Stomach (tissue), 4 donors: ENCODE results near the gene RNF148.

Experiments
- EP300 ChIP-seq: sonication (generic); formaldehyde crosslinking; IDR thresholded peaks from one replicate; pipeline ENCODE4 v1.6.1; 2017; ENCODE audit warnings: antibody characterized with exemption
- POLR2A ChIP-seq, 4 donors: fragments of 450-650 bp; IDR thresholded peaks; one replicate each; pipeline ENCODE4 v1.6.1; 2016; ENCODE audit warnings: antibody characterized with exemption in 4 of 4, control low read depth in 2 of 4, mild to moderate bottlenecking in 1 of 4, moderate library complexity in 1 of 4
- POLR2AphosphoS5 ChIP-seq, 3 donors: sonication (generic); formaldehyde crosslinking; IDR thresholded peaks; one replicate each; pipeline ENCODE4 v1.6.1; 2016; ENCODE audit warnings: antibody characterized with exemption in 3 of 3
- TF ChIP-seq, protein P1 (sequence below), 7 experiments: fragments of 450-650 bp in 4 of 7; fragments of 200-600 bp in 3 of 7; sonication (generic) in 3 of 7; IDR thresholded peaks; one replicate each; pipeline ENCODE4 v1.5.1; 2016 to 2019; ENCODE audit warnings: antibody characterized with exemption in 7 of 7, control low read depth in 2 of 7, mild to moderate bottlenecking in 1 of 7

DNA sequence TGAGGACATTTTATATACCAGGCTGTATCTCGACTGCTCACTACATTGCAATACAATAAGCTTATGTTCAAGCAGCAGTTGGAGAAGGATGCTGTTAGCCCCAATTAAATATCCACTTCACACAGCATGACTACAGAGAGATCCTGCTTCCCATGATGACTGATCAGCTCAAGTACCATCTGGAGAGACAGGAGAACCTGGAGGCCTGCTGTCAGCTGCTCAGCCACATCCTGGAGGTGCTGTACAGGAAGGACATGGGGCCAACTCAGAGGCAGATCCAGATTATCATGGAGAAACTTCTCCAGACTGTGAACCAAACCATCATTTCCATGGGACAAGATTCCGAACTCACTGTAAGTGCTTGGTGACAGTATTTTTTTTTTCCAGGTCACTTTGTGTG, 26.3 kb downstream of the RNF148 start:
- TF ChIP-seq, protein P1, sequence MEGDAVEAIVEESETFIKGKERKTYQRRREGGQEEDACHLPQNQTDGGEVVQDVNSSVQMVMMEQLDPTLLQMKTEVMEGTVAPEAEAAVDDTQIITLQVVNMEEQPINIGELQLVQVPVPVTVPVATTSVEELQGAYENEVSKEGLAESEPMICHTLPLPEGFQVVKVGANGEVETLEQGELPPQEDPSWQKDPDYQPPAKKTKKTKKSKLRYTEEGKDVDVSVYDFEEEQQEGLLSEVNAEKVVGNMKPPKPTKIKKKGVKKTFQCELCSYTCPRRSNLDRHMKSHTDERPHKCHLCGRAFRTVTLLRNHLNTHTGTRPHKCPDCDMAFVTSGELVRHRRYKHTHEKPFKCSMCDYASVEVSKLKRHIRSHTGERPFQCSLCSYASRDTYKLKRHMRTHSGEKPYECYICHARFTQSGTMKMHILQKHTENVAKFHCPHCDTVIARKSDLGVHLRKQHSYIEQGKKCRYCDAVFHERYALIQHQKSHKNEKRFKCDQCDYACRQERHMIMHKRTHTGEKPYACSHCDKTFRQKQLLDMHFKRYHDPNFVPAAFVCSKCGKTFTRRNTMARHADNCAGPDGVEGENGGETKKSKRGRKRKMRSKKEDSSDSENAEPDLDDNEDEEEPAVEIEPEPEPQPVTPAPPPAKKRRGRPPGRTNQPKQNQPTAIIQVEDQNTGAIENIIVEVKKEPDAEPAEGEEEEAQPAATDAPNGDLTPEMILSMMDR (IDR thresholded peaks at IDR 0.05): no peak
- TF ChIP-seq EP300: no peak
- no peak for TF ChIP-seq POLR2A (IDR thresholded peaks at IDR 0.05)
- no peak for TF ChIP-seq POLR2AphosphoS5 (IDR thresholded peaks at IDR 0.05)
